Measurements from ENCODE around the gene BICD1.

DNA sequence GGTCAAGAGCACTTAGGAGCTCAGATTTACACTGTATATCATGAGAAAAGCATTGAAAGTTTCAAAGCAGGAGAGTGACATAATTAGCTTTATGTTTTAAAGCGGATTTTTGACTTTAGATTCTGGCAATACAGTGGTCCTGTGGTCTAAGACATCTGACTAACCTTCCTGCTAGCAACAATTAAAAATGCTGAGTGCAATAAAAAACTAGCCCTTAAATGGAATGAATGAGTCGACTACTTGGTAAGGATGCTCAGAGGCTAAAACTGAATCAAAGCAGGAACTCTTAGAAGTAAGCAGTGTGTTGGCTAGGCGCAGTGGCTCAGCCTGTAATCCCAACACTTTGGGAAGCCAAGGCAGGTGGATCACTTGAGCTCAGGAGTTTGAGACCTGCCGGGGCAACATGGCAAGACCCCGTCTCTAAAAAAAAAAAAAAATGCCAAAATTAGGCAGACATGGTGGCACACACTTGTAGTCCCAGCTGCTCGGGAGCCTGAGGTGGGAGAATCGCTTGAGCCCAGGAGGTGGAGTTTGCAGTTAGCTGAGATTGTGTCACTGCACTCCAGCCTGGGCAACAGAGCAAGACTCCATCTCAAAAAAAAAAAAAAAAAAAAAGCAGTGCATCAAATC, 18.9 kb downstream of the BICD1 start:
- TF ChIP-seq, protein P1, sequence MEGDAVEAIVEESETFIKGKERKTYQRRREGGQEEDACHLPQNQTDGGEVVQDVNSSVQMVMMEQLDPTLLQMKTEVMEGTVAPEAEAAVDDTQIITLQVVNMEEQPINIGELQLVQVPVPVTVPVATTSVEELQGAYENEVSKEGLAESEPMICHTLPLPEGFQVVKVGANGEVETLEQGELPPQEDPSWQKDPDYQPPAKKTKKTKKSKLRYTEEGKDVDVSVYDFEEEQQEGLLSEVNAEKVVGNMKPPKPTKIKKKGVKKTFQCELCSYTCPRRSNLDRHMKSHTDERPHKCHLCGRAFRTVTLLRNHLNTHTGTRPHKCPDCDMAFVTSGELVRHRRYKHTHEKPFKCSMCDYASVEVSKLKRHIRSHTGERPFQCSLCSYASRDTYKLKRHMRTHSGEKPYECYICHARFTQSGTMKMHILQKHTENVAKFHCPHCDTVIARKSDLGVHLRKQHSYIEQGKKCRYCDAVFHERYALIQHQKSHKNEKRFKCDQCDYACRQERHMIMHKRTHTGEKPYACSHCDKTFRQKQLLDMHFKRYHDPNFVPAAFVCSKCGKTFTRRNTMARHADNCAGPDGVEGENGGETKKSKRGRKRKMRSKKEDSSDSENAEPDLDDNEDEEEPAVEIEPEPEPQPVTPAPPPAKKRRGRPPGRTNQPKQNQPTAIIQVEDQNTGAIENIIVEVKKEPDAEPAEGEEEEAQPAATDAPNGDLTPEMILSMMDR (IDR thresholded peaks at IDR 0.05 in 8 of 11, conservative IDR thresholded peaks at IDR 0.05 in 3 of 11): no peak
- TF ChIP-seq POLR2A (IDR thresholded peaks at IDR 0.05): no peak

Data from spleen (tissue), 7 donors.